Keratinocyte (primary cell): Measurements from ENCODE around the gene RPL18A.

Source experiments
- CTCF ChIP-seq, 3 experiments: IDR thresholded peaks in 1 of 3; conservative IDR thresholded peaks in 1 of 3; optimal IDR thresholded peaks in 1 of 3; 2 replicates in 2 of 3; 3 replicates in 1 of 3; pipeline versions ENCODE3 to v1.5.1; 2011; ENCODE audit warnings: low read length in 3 of 3, mild to moderate bottlenecking in 3 of 3, moderate library complexity in 2 of 3, control low read depth in 1 of 3, inconsistent platforms in 1 of 3; ENCODE audit not compliant: insufficient read depth in 2 of 3; ENCODE audit errors: extremely low read depth in 1 of 3
- EZH2 ChIP-seq: IDR thresholded peaks from one replicate; pipeline ENCODE4 v1.6.1; 2012; ENCODE audit warnings: inconsistent platforms, mild to moderate bottlenecking, low read length, moderate library complexity

- TF ChIP-seq CTCF (optimal IDR thresholded peaks at IDR 0.05 in 1 of 3, IDR thresholded peaks at IDR 0.05 in 1 of 3, conservative IDR thresholded peaks at IDR 0.05 in 1 of 3; ENCODE audit: extremely low read depth in 1 of 3, insufficient read depth in 2 of 3, low read length in 3 of 3) (no peak), EZH2 (no peak)
Observed at GRCh38 chr19:17841810-17842662, 17.7 kb upstream of the RPL18A start.
